SK-N-SH (cell line): Measurements from ENCODE around the gene SPOCK1. TPM values are rescaled to one million over a fixed set of nuclear protein-coding genes. Genes with fewer than 3 reads are reported as not detected.

ENCODE experiments used
- CTCF ChIA-PET: fragments of 300-600, 350-600 bp; formaldehyde crosslinking; extraction: SDS; loops from one replicate; lab custom pipeline; 2021; lab: Yijun Ruan, JAX
- POLR2A ChIA-PET: fragments of 350-600 bp; sonication (Branson Sonifier 250); formaldehyde crosslinking; extraction: SDS; loops from one replicate; lab custom pipeline; 2020; ENCODE audit warnings: antibody characterized with exemption, inconsistent platforms; lab: Yijun Ruan, JAX
- DNase-seq: peaks from one replicate; pipeline ENCODE4 v3.0.0; 2012
- H2AFZ ChIP-seq: fragments of 200-600 bp; sonication (generic); 2 replicates; pipeline ENCODE4 v1.8.1; 2016; ENCODE audit warnings: antibody characterized with exemption, mild to moderate bottlenecking, low read depth
- H3F3A ChIP-seq: fragments of 200-600 bp; sonication (generic); replicated peaks from 2 replicates; pipeline ENCODE3; 2016; ENCODE audit warnings: antibody characterized with exemption, mild to moderate bottlenecking; ENCODE audit not compliant: insufficient read depth
- H3K27ac ChIP-seq, 2 experiments: fragments of 200-500 bp in 1 of 2; fragments of 200-600 bp in 1 of 2; sonication (Bioruptor generic) in 1 of 2; sonication (generic), shearing (Covaris generic) in 1 of 2; 2 replicates each; pipeline versions ENCODE4 v1.5.1 to v1.6.1; 2014 to 2016; ENCODE audit warnings: low read depth in 2 of 2, inconsistent platforms in 1 of 2, low read length in 1 of 2, mild to moderate bottlenecking in 1 of 2, mixed read lengths in 1 of 2
- H3K27me3 ChIP-seq: fragments of 200-600 bp; sonication (generic), shearing (Covaris generic); 2 replicates; pipeline ENCODE4 v1.6.1; 2016; ENCODE audit warnings: mixed run types; ENCODE audit not compliant: insufficient read depth
- H3K36me3 ChIP-seq, 2 experiments: fragments of 200-500 bp in 1 of 2; fragments of 200-600 bp in 1 of 2; sonication (Bioruptor generic) in 1 of 2; sonication (generic) in 1 of 2; replicated peaks in 1 of 2; 2 replicates each; pipeline versions ENCODE3 to v1.5.1; 2014 to 2016; ENCODE audit warnings: low read length in 1 of 2, mild to moderate bottlenecking in 1 of 2; ENCODE audit not compliant: insufficient read depth in 2 of 2, control insufficient read depth in 1 of 2
- H3K4me1 ChIP-seq, 2 experiments: fragments of 200-500 bp in 1 of 2; fragments of 200-600 bp in 1 of 2; sonication (Bioruptor generic) in 1 of 2; sonication (generic), shearing (Covaris generic) in 1 of 2; 2 replicates each; pipeline versions ENCODE4 v1.5.1 to v1.6.1; 2014 to 2016; ENCODE audit warnings: low read depth in 1 of 2, low read length in 1 of 2, mixed run types in 1 of 2; ENCODE audit not compliant: insufficient read depth in 2 of 2, control insufficient read depth in 1 of 2
- H3K4me2 ChIP-seq: fragments of 200-600 bp; sonication (generic), shearing (Covaris generic); 2 replicates; pipeline ENCODE4 v1.6.1; 2017; ENCODE audit warnings: mixed run types
- H3K4me3 ChIP-seq, 2 experiments: fragments of 200-500 bp in 1 of 2; fragments of 200-600 bp in 1 of 2; sonication (Bioruptor generic) in 1 of 2; sonication (generic), shearing (Covaris generic) in 1 of 2; 2 replicates each; pipeline versions ENCODE4 v1.5.1 to v1.8.1; 2014 to 2016; ENCODE audit warnings: low read depth in 2 of 2, inconsistent platforms in 1 of 2, low read length in 1 of 2, mild to moderate bottlenecking in 1 of 2, mixed read lengths in 1 of 2, moderate library complexity in 1 of 2
- H3K79me2 ChIP-seq: fragments of 200-600 bp; sonication (generic); 2 replicates; pipeline ENCODE4 v1.8.1; 2017; ENCODE audit warnings: mild to moderate bottlenecking; ENCODE audit not compliant: insufficient read depth
- H3K9ac ChIP-seq: fragments of 200-600 bp; sonication (generic); 2 replicates; pipeline ENCODE4 v1.6.1; 2017; ENCODE audit warnings: mixed run types
- H3K9me2 ChIP-seq: fragments of 200-600 bp; sonication (generic); 2 replicates; pipeline ENCODE4 v1.6.1; 2017; ENCODE audit warnings: mixed run types
- H3K9me3 ChIP-seq: fragments of 200-600 bp; sonication (generic); 2 replicates; pipeline ENCODE4 v1.6.1; 2017; ENCODE audit warnings: mixed run types, mild to moderate bottlenecking, moderate library complexity
- H4K20me1 ChIP-seq: fragments of 200-600 bp; sonication (generic); 2 replicates; pipeline ENCODE4 v1.6.1; 2017; ENCODE audit warnings: mild to moderate bottlenecking, mixed run types; ENCODE audit not compliant: insufficient read depth
- ELF1 ChIP-seq: IDR thresholded peaks from 2 replicates; pipeline ENCODE4 v1.4.0; 2012
- EP300 ChIP-seq, 2 experiments: IDR thresholded peaks; 2 replicates each; pipeline versions ENCODE4 v1.4.0 to v1.6.1; 2012; ENCODE audit warnings: borderline replicate concordance in 1 of 2, low read depth in 1 of 2, low read length in 1 of 2
- EZH2phosphoT487 ChIP-seq: fragments of 200-600 bp; sonication (generic); IDR thresholded peaks from 2 replicates; pipeline ENCODE4 v1.6.1; 2017; ENCODE audit warnings: low read depth, mixed run types, mild to moderate bottlenecking, antibody characterized with exemption, moderate library complexity, borderline replicate concordance
- FOXM1 ChIP-seq: IDR thresholded peaks from 2 replicates; pipeline ENCODE4 v1.4.0; 2012; ENCODE audit warnings: low read depth, mild to moderate bottlenecking
- IRF3 ChIP-seq: fragments of 150-350 bp; IDR thresholded peaks from 2 replicates; pipeline ENCODE4 v1.6.1; 2016; ENCODE audit warnings: mild to moderate bottlenecking, low read depth, low read length
- MAX ChIP-seq: IDR thresholded peaks from 2 replicates; pipeline ENCODE4 v1.4.0; 2012; ENCODE audit warnings: low read depth
- NFIC ChIP-seq: IDR thresholded peaks from 2 replicates; pipeline ENCODE4 v1.4.0; 2012; ENCODE audit warnings: borderline replicate concordance
- RAD21 ChIP-seq: IDR thresholded peaks from 2 replicates; pipeline ENCODE4 v1.6.1; 2012; ENCODE audit warnings: mild to moderate bottlenecking, low read length
- RFX5 ChIP-seq: IDR thresholded peaks from 2 replicates; pipeline ENCODE4 v1.6.1; 2012; ENCODE audit warnings: mild to moderate bottlenecking, improper control_type of control experiment, low read length
- SIN3A ChIP-seq: IDR thresholded peaks from 2 replicates; pipeline ENCODE4 v1.6.1; 2012; ENCODE audit warnings: low read depth, mild to moderate bottlenecking, low read length, moderate library complexity, borderline replicate concordance
- SMC3 ChIP-seq: IDR thresholded peaks from 2 replicates; pipeline ENCODE4 v1.6.1; 2012; ENCODE audit warnings: low read depth, low read length, improper control_type of control experiment
- TAF1 ChIP-seq: IDR thresholded peaks from 2 replicates; pipeline ENCODE4 v1.6.1; 2012; ENCODE audit warnings: low read depth, mild to moderate bottlenecking, low read length, moderate library complexity, borderline replicate concordance
- USF2 ChIP-seq: fragments of 150-350 bp; IDR thresholded peaks from 2 replicates; pipeline ENCODE4 v1.6.1; 2017; ENCODE audit warnings: antibody characterized with exemption, low read length, low read depth, borderline replicate concordance
- YY1 ChIP-seq: IDR thresholded peaks from 2 replicates; pipeline ENCODE4 v1.4.0; 2012; ENCODE audit warnings: low read depth, mild to moderate bottlenecking
- ZBTB33 ChIP-seq: IDR thresholded peaks from 2 replicates; pipeline ENCODE4 v1.4.0; 2012; ENCODE audit warnings: low read depth, borderline replicate concordance
- WGBS: methylation state at CpG from one replicate; pipeline ENCODE4 v1.1.6; 2017; ENCODE audit warnings: low lambda C conversion rate; 5-methylcytosine and 5-hydroxymethylcytosine counted together
- polyA plus RNA-seq, 3 experiments: library from polyadenylated mRNA; depleted of rRNA; stranded (reverse); fragments of >200 nt; gene quantifications; 2 replicates each; pipeline ENCODE4 v1.2.3, GENCODE V29; 2012

The SPOCK1 gene
- polyA plus RNA-seq, 1 of the 3 experiments (the other 2 are of a cell fraction) = 11.3 TPM

GRCh38 chr5:137348759-137349158 is 150.4 kb downstream of the SPOCK1 start (continued):
- TF ChIP-seq TAF1 (no peak), NFIC (no peak), EP300 (IDR thresholded peaks at IDR 0.05; ENCODE audit: borderline replicate concordance in 1 of 2, low read depth in 1 of 2, low read length in 1 of 2) (no peak), MAX (no peak), ELF1 (no peak), RFX5 (no peak), USF2 (no peak), EZH2phosphoT487 (no peak), ZBTB33 (no peak)

GRCh38 chr5:137347865-137348264 is 151.3 kb downstream of the SPOCK1 start:
- 51% methylated on average over 3 of the region's 3 CpGs for WGBS
- POLR2A ChIA-PET = no interaction called here
- Histone ChIP-seq H3K36me3 (no peaks in the 10 kb centered on the region), H3K27me3 (no peaks in the 10 kb centered on the region), H2AFZ (no peak overlapping the region), H3K4me2 (no peak overlapping the region), H3K4me1 (peaks cover 6 to 14% of the 10 kb centered on the region in 2 experiments; a peak in 3 of 4 replicates), H3K9me2 (no peaks in the 10 kb centered on the region), H4K20me1 (no peaks in the 10 kb centered on the region; the same call in 1 of the 2 replicates), H3K79me2 (peaks cover 20% of the 10 kb centered on the region; the same call in 1 of the 2 replicates), H3K9ac (no peak overlapping the region), H3F3A (no peaks in the 10 kb centered on the region), H3K9me3 (no peaks in the 10 kb centered on the region), H3K4me3 (no peak overlapping the region), H3K27ac (no peak overlapping the region)
- CTCF ChIA-PET = interaction anchor here (1.1 to 11.0 kb wide), 2 partner anchors 28 to 92 kb away, joined by 3 to 76 read pairs; no protein-coding TSS in a partner anchor
- DNase-seq = no peak
- TF ChIP-seq SMC3 (no peak), SIN3A (no peak), YY1 (no peak), ELF1 (no peak), IRF3 (no peak), RAD21 (no peak), FOXM1 (no peak)
- TF ChIP-seq, all 33 proteins: peak for 0
